K562 (cell line): ENCODE results near the gene KHSRP. TPM values are rescaled to one million over a fixed set of nuclear protein-coding genes. Genes with fewer than 3 reads are reported as not detected.

ENCODE experiments used
- CBX1 ChIP-seq: sonication (generic); IDR thresholded peaks from 2 replicates; pipeline ENCODE4 v1.6.1; 2016; ENCODE audit warnings: antibody characterized with exemption, low read depth, mild to moderate bottlenecking
- CCAR2 ChIP-seq: fragments of 200-400 bp; formaldehyde crosslinking; IDR thresholded peaks from 2 replicates; pipeline ENCODE4 v1.6.1; 2017; ENCODE audit warnings: mild to moderate bottlenecking, low read depth, low read length
- CCNT2 ChIP-seq: IDR thresholded peaks from 2 replicates; pipeline ENCODE4 v1.6.1; 2011; ENCODE audit warnings: borderline replicate concordance, low read depth, mild to moderate bottlenecking, moderate library complexity, mixed read lengths, low read length; ENCODE audit not compliant: insufficient read length; ENCODE audit errors: extremely low read depth
- DIDO1 ChIP-seq: fragments of 450-650 bp; IDR thresholded peaks from 2 replicates; pipeline ENCODE4 v1.6.1; 2016; ENCODE audit warnings: low read depth, missing biosample characterization, missing genetic modification characterization
- ELF1 ChIP-seq: fragments of 200-800 bp; sonication (Bioruptor generic); IDR thresholded peaks from 2 replicates; pipeline ENCODE4 v1.6.1; 2016; ENCODE audit warnings: missing genetic modification characterization, missing compliant biosample characterization
- ELF2 ChIP-seq: fragments of 250-450 bp; sonication (Bioruptor Pico); IDR thresholded peaks from 2 replicates; pipeline ENCODE4 v1.5.0; 2021; ENCODE audit warnings: mild to moderate bottlenecking
- FOSL1 ChIP-seq: fragments of 200-800 bp; sonication (Bioruptor generic); conservative IDR thresholded peaks from 2 replicates; pipeline ENCODE4 v1.6.1; 2016; ENCODE audit warnings: missing genetic modification characterization, missing compliant biosample characterization
- FOXM1 ChIP-seq, 2 experiments: fragments of 450-650 bp in 1 of 2; sonication (generic) in 1 of 2; formaldehyde crosslinking in 1 of 2; IDR thresholded peaks; 2 replicates each; pipeline versions ENCODE4 v1.6.1 to v1.9.0; 2017 to 2022; ENCODE audit warnings: low read depth in 2 of 2, mild to moderate bottlenecking in 2 of 2, missing genetic modification reagents in 1 of 2, moderate library complexity in 1 of 2
- GATAD2B ChIP-seq: fragments of 450-650 bp; IDR thresholded peaks from 2 replicates; pipeline ENCODE4 v1.6.1; 2017; ENCODE audit warnings: mild to moderate bottlenecking, borderline replicate concordance
- GTF2A2 ChIP-seq: IDR thresholded peaks from 2 replicates; pipeline ENCODE4 v1.6.1; 2016; ENCODE audit warnings: mild to moderate bottlenecking, missing genetic modification characterization, missing compliant biosample characterization
- HMGN3 ChIP-seq: IDR thresholded peaks from 2 replicates; pipeline ENCODE4 v1.6.1; 2011; ENCODE audit warnings: borderline replicate concordance, low read depth, mild to moderate bottlenecking, mixed read lengths, low read length; ENCODE audit not compliant: insufficient read length; ENCODE audit errors: extremely low read depth
- MED1 ChIP-seq: sonication (generic); formaldehyde crosslinking; IDR thresholded peaks from 2 replicates; pipeline ENCODE4 v1.8.1; 2023; ENCODE audit warnings: missing genetic modification reagents, borderline replicate concordance
- MYC ChIP-seq, 2 experiments: fragments of 250-450 bp in 1 of 2; sonication (Bioruptor Pico) in 1 of 2; IDR thresholded peaks; 2 replicates each; pipeline versions ENCODE4 v1.5.1 to v1.6.1; 2012 to 2021; ENCODE audit warnings: low read depth in 2 of 2, borderline replicate concordance in 1 of 2, improper control_type of control experiment in 1 of 2, low read length in 1 of 2, mild to moderate bottlenecking in 1 of 2, moderate library complexity in 1 of 2
- NCOA6 ChIP-seq: fragments of 450-650 bp; IDR thresholded peaks from 2 replicates; pipeline ENCODE4 v1.6.1; 2017; ENCODE audit warnings: mild to moderate bottlenecking
- NR1H2 ChIP-seq: sonication (generic); formaldehyde crosslinking; IDR thresholded peaks from 2 replicates; pipeline ENCODE4 v1.4.0; 2020; ENCODE audit warnings: mild to moderate bottlenecking, missing genetic modification reagents
- POLR2B ChIP-seq: fragments of 450-650 bp; IDR thresholded peaks from 2 replicates; pipeline ENCODE4 v1.6.1; 2018; ENCODE audit warnings: low read depth; ENCODE audit not compliant: partially characterized antibody
- RHOXF2B ChIP-seq: fragments of 250-450 bp; sonication (Bioruptor Pico); conservative IDR thresholded peaks from 2 replicates; pipeline ENCODE4 v1.5.1; 2021
- SMARCB1 ChIP-seq: IDR thresholded peaks from 2 replicates; pipeline ENCODE4 v1.6.1; 2011; ENCODE audit warnings: improper control_type of control experiment, low read depth; ENCODE audit not compliant: insufficient read length
- STAT5A ChIP-seq: IDR thresholded peaks from 2 replicates; pipeline ENCODE4 v1.6.1; 2012; ENCODE audit warnings: low read length, inconsistent platforms, borderline replicate concordance
- TSC22D4 ChIP-seq: fragments of 450-650 bp; IDR thresholded peaks from 2 replicates; pipeline ENCODE4 v1.6.1; 2016; ENCODE audit warnings: missing genetic modification characterization, missing biosample characterization, control low read depth
- YY1 ChIP-seq, 3 experiments: IDR thresholded peaks; 2 replicates each; pipeline ENCODE4 v1.6.1; 2011; ENCODE audit warnings: low read length in 2 of 3, mild to moderate bottlenecking in 2 of 3, moderate library complexity in 2 of 3, borderline replicate concordance in 1 of 3, control low read depth in 1 of 3, low read depth in 1 of 3; ENCODE audit not compliant: insufficient read depth in 3 of 3, insufficient replicate concordance in 2 of 3, control insufficient read depth in 1 of 3, insufficient read length in 1 of 3; ENCODE audit errors: extremely low read depth in 1 of 3
- ZNF184 ChIP-seq: sonication (generic); formaldehyde crosslinking; IDR thresholded peaks from 2 replicates; pipeline ENCODE4 v1.5.0; 2020; ENCODE audit warnings: missing genetic modification reagents
- polyA plus RNA-seq, 8 experiments: library from polyadenylated mRNA; depleted of rRNA in 4 of 8; stranded (reverse) in 5 of 8; unstranded in 3 of 8; fragments of >200 nt; fragmentation: Nextera tagmentation in 2 of 8; fragmentation: Illumina TruSeq in 1 of 8; extraction: Ambion mirVana in 2 of 8; extraction: Trizol in 1 of 8; gene quantifications; 2 replicates each; pipeline versions ENCODE4 v1.2.1 to v1.2.3, GENCODE V29; 2011 to 2014; ENCODE audit warnings: inconsistent platforms in 1 of 8, missing spikeins in 1 of 8
- total RNA-seq, 7 experiments: library from RNA; depleted of rRNA in 6 of 7; stranded (reverse); fragments of >200 nt in 6 of 7; fragmentation: Illumina TruSeq in 2 of 7; extraction: Trizol in 2 of 7; gene quantifications; 2 replicates each; pipeline versions ENCODE4 v1.2.1 to v1.2.3, GENCODE V29; 2011 to 2021; ENCODE audit warnings: low replicate concordance in 1 of 7
- TF ChIP-seq, protein P1 (sequence below): fragments of 250-450 bp; sonication (Bioruptor Pico); IDR thresholded peaks from 2 replicates; pipeline ENCODE4 v1.8.0; 2022; ENCODE audit warnings: inconsistent platforms, mild to moderate bottlenecking, moderate library complexity, borderline replicate concordance
- TF ChIP-seq, protein P2 (sequence below): fragments of 250-450 bp; sonication (Bioruptor Pico); IDR thresholded peaks from 2 replicates; pipeline ENCODE4 v1.6.1; 2021; ENCODE audit warnings: mild to moderate bottlenecking

Gene KHSRP
- total and polyA plus RNA-seq, 9 of the 15 experiments (the other 6 are each of a cell fraction or from before 2014, with no cell fraction given), result 4.2 to 564 (median 139) TPM

DNA sequence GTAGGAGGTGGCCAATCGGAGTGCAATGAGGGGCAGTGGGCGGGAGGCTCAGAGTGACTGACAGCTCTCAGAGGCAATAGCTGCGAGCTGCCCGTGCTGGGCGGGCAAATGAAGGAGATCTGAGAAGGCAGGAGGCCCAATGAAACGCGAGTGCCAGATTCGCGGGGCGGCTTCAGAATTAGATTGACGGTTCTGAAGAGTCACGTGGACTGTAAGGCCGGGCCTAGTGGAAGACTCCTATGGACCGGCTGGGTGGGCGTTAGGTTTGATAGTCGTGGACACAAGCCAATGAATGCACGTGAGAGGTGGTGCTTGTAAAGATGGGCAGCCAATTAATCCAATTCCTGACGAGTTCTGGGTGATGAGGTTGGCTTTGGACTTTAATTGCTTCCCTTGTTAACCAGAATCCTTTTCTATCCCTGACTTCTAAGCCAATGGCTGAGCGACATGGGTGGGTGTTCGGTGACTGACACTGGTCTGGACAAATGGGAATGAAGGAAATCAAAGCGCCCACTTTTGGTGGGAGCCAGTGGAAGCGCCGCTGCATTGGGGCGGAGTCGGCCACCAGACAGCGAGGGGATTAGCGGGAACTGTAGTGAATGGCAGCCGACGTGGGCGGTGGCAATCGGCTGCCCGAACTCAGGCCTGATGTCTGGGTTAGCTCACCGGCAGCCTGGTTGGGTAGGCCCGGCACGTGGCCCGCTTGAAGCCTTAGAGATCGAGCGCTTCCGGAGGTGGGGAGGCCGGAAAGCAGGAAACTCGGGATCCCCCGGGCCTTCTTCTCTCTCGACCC is 524 bp upstream of the KHSRP start (continued):
- TF ChIP-seq MED1, result no peak
- TF ChIP-seq GTF2A2 (tag), result no peak
- TF ChIP-seq ZNF184, result no peak
- TF ChIP-seq, protein P1, sequence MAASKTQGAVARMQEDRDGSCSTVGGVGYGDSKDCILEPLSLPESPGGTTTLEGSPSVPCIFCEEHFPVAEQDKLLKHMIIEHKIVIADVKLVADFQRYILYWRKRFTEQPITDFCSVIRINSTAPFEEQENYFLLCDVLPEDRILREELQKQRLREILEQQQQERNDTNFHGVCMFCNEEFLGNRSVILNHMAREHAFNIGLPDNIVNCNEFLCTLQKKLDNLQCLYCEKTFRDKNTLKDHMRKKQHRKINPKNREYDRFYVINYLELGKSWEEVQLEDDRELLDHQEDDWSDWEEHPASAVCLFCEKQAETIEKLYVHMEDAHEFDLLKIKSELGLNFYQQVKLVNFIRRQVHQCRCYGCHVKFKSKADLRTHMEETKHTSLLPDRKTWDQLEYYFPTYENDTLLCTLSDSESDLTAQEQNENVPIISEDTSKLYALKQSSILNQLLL (CRISPR knock-in tag), result no peak
- peak; percentile 77 for TF ChIP-seq FOXM1 (IDR thresholded peaks at IDR 0.05; ENCODE audit: low read depth)
- peak; percentile 95 for TF ChIP-seq FOXM1 (CRISPR knock-in tag; IDR thresholded peaks at IDR 0.05; ENCODE audit: low read depth)
- no peak for TF ChIP-seq CCNT2
- TF ChIP-seq, protein P2, sequence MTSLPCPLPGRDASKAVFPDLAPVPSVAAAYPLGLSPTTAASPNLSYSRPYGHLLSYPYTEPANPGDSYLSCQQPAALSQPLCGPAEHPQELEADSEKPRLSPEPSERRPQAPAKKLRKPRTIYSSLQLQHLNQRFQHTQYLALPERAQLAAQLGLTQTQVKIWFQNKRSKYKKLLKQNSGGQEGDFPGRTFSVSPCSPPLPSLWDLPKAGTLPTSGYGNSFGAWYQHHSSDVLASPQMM (CRISPR knock-in tag), result no peak
- TF ChIP-seq STAT5A, result no peak
- peak; percentile 75 for TF ChIP-seq ELF1
- no peak for TF ChIP-seq CCAR2
- TF ChIP-seq RHOXF2B (CRISPR knock-in tag), result no peak
- no peak for TF ChIP-seq NCOA6
- no peak for TF ChIP-seq ELF2 (CRISPR knock-in tag)
- no peak for TF ChIP-seq FOSL1 (tag)
- TF ChIP-seq DIDO1, result no peak; the same call in 1 of the 2 replicates
- peak in 2 of 3 experiments; percentile 44 to 68 for TF ChIP-seq YY1 (IDR thresholded peaks at IDR 0.05; ENCODE audit: borderline replicate concordance in 1 of 3, control insufficient read depth in 1 of 3, extremely low read depth in 1 of 3, insufficient read depth in 3 of 3, insufficient read length in 1 of 3, insufficient replicate concordance in 2 of 3, low read depth in 1 of 3, low read length in 2 of 3)
- no peak for TF ChIP-seq GATAD2B
- no peak for TF ChIP-seq HMGN3
- peak; percentile 76 for TF ChIP-seq CBX1
- no peak for TF ChIP-seq SMARCB1
- TF ChIP-seq TSC22D4, result no peak
- peak; percentile 81 for TF ChIP-seq MYC (IDR thresholded peaks at IDR 0.05; ENCODE audit: low read depth, low read length)
- peak; percentile 86; the same call in 1 of the 2 replicates for TF ChIP-seq MYC (CRISPR knock-in tag; IDR thresholded peaks at IDR 0.05; ENCODE audit: borderline replicate concordance, low read depth)
- TF ChIP-seq NR1H2 (CRISPR knock-in tag), result no peak; the same call in 1 of the 2 replicates
- TF ChIP-seq POLR2B, result no peak
